ENCODE measurements around the gene GNAI3.

DNA sequence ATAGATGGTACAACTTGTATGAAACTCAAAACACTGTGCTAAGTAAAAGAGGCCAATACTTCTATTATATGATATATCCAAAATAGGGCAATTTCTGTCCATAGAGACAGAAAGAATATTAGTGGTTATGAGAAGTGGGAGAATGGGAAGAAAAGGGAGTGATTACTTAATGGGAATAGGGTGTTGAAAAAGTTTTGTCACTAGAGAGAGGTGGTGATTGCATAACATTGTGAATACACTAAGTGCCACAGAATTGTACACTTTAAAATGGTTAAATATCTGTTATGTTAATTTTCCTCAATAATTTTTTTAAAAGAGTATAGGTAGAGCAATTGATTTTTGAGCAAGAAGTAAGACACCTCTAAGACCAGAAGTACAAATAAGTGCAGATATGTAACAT lies 41.3 kb downstream of the GNAI3 start:
- TF ChIP-seq, protein P1, sequence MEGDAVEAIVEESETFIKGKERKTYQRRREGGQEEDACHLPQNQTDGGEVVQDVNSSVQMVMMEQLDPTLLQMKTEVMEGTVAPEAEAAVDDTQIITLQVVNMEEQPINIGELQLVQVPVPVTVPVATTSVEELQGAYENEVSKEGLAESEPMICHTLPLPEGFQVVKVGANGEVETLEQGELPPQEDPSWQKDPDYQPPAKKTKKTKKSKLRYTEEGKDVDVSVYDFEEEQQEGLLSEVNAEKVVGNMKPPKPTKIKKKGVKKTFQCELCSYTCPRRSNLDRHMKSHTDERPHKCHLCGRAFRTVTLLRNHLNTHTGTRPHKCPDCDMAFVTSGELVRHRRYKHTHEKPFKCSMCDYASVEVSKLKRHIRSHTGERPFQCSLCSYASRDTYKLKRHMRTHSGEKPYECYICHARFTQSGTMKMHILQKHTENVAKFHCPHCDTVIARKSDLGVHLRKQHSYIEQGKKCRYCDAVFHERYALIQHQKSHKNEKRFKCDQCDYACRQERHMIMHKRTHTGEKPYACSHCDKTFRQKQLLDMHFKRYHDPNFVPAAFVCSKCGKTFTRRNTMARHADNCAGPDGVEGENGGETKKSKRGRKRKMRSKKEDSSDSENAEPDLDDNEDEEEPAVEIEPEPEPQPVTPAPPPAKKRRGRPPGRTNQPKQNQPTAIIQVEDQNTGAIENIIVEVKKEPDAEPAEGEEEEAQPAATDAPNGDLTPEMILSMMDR (CRISPR knock-in tag; IDR thresholded peaks at IDR 0.05): no peak
- TF ChIP-seq POLR2A (IDR thresholded peaks at IDR 0.05; ENCODE audit: insufficient read depth in 1 of 2, low read depth in 2 of 2, low read length in 2 of 2) (no peak), EP300 (IDR thresholded peaks at IDR 0.05; ENCODE audit: low read depth in 2 of 2, low read length in 2 of 2) (no peak), EP300 (CRISPR knock-in tag; IDR thresholded peaks at IDR 0.05; ENCODE audit: borderline replicate concordance) (no peak)
